Measurements from ENCODE around the gene PEX14.

Gene PEX14

GRCh38 chr1:10556430-10557005 lies 81.8 kb downstream of the PEX14 start:
- Histone ChIP-seq H3K9me3 (ENCODE audit: low read length) (no peaks in the 10 kb centered on the region), H3K4me1 (ENCODE audit: insufficient read depth, low read length) (peaks cover 21% of the 10 kb centered on the region), H3K4me3 (ENCODE audit: low read length) (no peak overlapping the region), H2AFZ (ENCODE audit: low read depth, low read length) (no peak overlapping the region), H3K27me3 (ENCODE audit: insufficient read depth, low read length) (no peaks in the 10 kb centered on the region), H3K36me3 (ENCODE audit: insufficient read depth, low read length) (no peaks in the 10 kb centered on the region)

- no peak overlapping the region for H3K4me3 ChIP-seq (ENCODE audit: low read length)
- H2AFZ ChIP-seq (ENCODE audit: low read depth, low read length): no peak overlapping the region
- H3K4me1 ChIP-seq (ENCODE audit: insufficient read depth, low read length): peaks cover 21% of the 10 kb centered on the region
- H3K27me3 ChIP-seq (ENCODE audit: insufficient read depth, low read length): no peaks in the 10 kb centered on the region
- no peaks in the 10 kb centered on the region for H3K9me3 ChIP-seq (ENCODE audit: low read length)
- no peaks in the 10 kb centered on the region for H3K36me3 ChIP-seq (ENCODE audit: insufficient read depth, low read length)
Measured at GRCh38 chr1:10557714-10558113, 83.0 kb downstream of the PEX14 start.

GRCh38 chr1:10559386-10559785 lies 84.6 kb downstream of the PEX14 start:
- Histone ChIP-seq H3K36me3 (ENCODE audit: insufficient read depth, low read length) (no peaks in the 10 kb centered on the region), H2AFZ (ENCODE audit: low read depth, low read length) (no peak overlapping the region), H3K4me3 (ENCODE audit: low read length) (no peak overlapping the region), H3K9me3 (ENCODE audit: low read length) (no peaks in the 10 kb centered on the region), H3K27me3 (ENCODE audit: insufficient read depth, low read length) (no peaks in the 10 kb centered on the region), H3K4me1 (ENCODE audit: insufficient read depth, low read length) (peaks cover 18% of the 10 kb centered on the region)

GRCh38 chr1:10561497-10561896 lies 86.7 kb downstream of the PEX14 start:
- no peak overlapping the region for H3K4me3 ChIP-seq (ENCODE audit: low read length)
- H3K9me3 ChIP-seq (ENCODE audit: low read length): no peaks in the 10 kb centered on the region
- H3K4me1 ChIP-seq (ENCODE audit: insufficient read depth, low read length): peaks cover 4% of the 10 kb centered on the region
- H3K27me3 ChIP-seq (ENCODE audit: insufficient read depth, low read length): no peaks in the 10 kb centered on the region
- H2AFZ ChIP-seq (ENCODE audit: low read depth, low read length): no peak overlapping the region
- no peaks in the 10 kb centered on the region for H3K36me3 ChIP-seq (ENCODE audit: insufficient read depth, low read length)

- Histone ChIP-seq H3K4me1 (ENCODE audit: insufficient read depth, low read length) (peaks cover 3% of the 10 kb centered on the region), H3K36me3 (ENCODE audit: insufficient read depth, low read length) (no peaks in the 10 kb centered on the region), H3K27me3 (ENCODE audit: insufficient read depth, low read length) (no peaks in the 10 kb centered on the region), H3K4me3 (ENCODE audit: low read length) (no peak overlapping the region), H2AFZ (ENCODE audit: low read depth, low read length) (no peak overlapping the region), H3K9me3 (ENCODE audit: low read length) (no peaks in the 10 kb centered on the region)
Measured at GRCh38 chr1:10561955-10562354, 87.2 kb downstream of the PEX14 start.

GRCh38 chr1:10564063-10564462 lies 89.3 kb downstream of the PEX14 start:
- no peak overlapping the region for H2AFZ ChIP-seq (ENCODE audit: low read depth, low read length)
- H3K27me3 ChIP-seq (ENCODE audit: insufficient read depth, low read length): no peaks in the 10 kb centered on the region
- no peak overlapping the region for H3K4me3 ChIP-seq (ENCODE audit: low read length)
- H3K4me1 ChIP-seq (ENCODE audit: insufficient read depth, low read length): peaks cover 3% of the 10 kb centered on the region
- H3K36me3 ChIP-seq (ENCODE audit: insufficient read depth, low read length): no peaks in the 10 kb centered on the region
- no peaks in the 10 kb centered on the region for H3K9me3 ChIP-seq (ENCODE audit: low read length)

GRCh38 chr1:10569531-10569930 lies 94.8 kb downstream of the PEX14 start:
- Histone ChIP-seq H3K27me3 (ENCODE audit: insufficient read depth, low read length) (no peaks in the 10 kb centered on the region), H3K9me3 (ENCODE audit: low read length) (peaks cover 3% of the 10 kb centered on the region), H2AFZ (ENCODE audit: low read depth, low read length) (no peak overlapping the region), H3K4me3 (ENCODE audit: low read length) (no peak overlapping the region), H3K36me3 (ENCODE audit: insufficient read depth, low read length) (no peaks in the 10 kb centered on the region), H3K4me1 (ENCODE audit: insufficient read depth, low read length) (no peaks in the 10 kb centered on the region)

- Histone ChIP-seq H3K9me3 (ENCODE audit: low read length) (peaks cover 4% of the 10 kb centered on the region), H3K36me3 (ENCODE audit: insufficient read depth, low read length) (peaks cover 6% of the 10 kb centered on the region)
Measured at GRCh38 chr1:10575616-10576015, 100.9 kb downstream of the PEX14 start.

GRCh38 chr1:10578070-10578469 lies 103.3 kb downstream of the PEX14 start:
- H3K27me3 ChIP-seq (ENCODE audit: insufficient read depth, low read length): no peaks in the 10 kb centered on the region
- H3K9me3 ChIP-seq (ENCODE audit: low read length): peaks cover 7% of the 10 kb centered on the region
- no peaks in the 10 kb centered on the region for H3K4me1 ChIP-seq (ENCODE audit: insufficient read depth, low read length)
- no peak overlapping the region for H3K4me3 ChIP-seq (ENCODE audit: low read length)
- H3K36me3 ChIP-seq (ENCODE audit: insufficient read depth, low read length): peaks cover 8% of the 10 kb centered on the region
- no peak overlapping the region for H2AFZ ChIP-seq (ENCODE audit: low read depth, low read length)

More at GRCh38 chr1:10575616-10576015, 100.9 kb downstream of the PEX14 start:
- Histone ChIP-seq H3K4me3 (ENCODE audit: low read length) (no peak overlapping the region), H3K27me3 (ENCODE audit: insufficient read depth, low read length) (no peaks in the 10 kb centered on the region), H2AFZ (ENCODE audit: low read depth, low read length) (no peak overlapping the region), H3K4me1 (ENCODE audit: insufficient read depth, low read length) (no peaks in the 10 kb centered on the region)

- Histone ChIP-seq H3K9me3 (ENCODE audit: low read length) (peaks cover 6% of the 10 kb centered on the region), H2AFZ (ENCODE audit: low read depth, low read length) (no peak overlapping the region), H3K4me1 (ENCODE audit: insufficient read depth, low read length) (no peaks in the 10 kb centered on the region), H3K27me3 (ENCODE audit: insufficient read depth, low read length) (no peaks in the 10 kb centered on the region), H3K4me3 (ENCODE audit: low read length) (no peak overlapping the region), H3K36me3 (ENCODE audit: insufficient read depth, low read length) (peaks cover 2% of the 10 kb centered on the region)
Measured at GRCh38 chr1:10583641-10584040, 108.9 kb downstream of the PEX14 start.

- peaks cover 2% of the 10 kb centered on the region for H3K36me3 ChIP-seq (ENCODE audit: insufficient read depth, low read length)
- no peaks in the 10 kb centered on the region for H3K4me1 ChIP-seq (ENCODE audit: insufficient read depth, low read length)
- H3K27me3 ChIP-seq (ENCODE audit: insufficient read depth, low read length): no peaks in the 10 kb centered on the region
- H3K4me3 ChIP-seq (ENCODE audit: low read length): no peak overlapping the region
- no peak overlapping the region for H2AFZ ChIP-seq (ENCODE audit: low read depth, low read length)
- H3K9me3 ChIP-seq (ENCODE audit: low read length): peaks cover 6% of the 10 kb centered on the region
Measured at GRCh38 chr1:10585242-10585641, 110.5 kb downstream of the PEX14 start.

- Histone ChIP-seq H2AFZ (ENCODE audit: low read depth, low read length) (no peak overlapping the region), H3K27me3 (ENCODE audit: insufficient read depth, low read length) (no peaks in the 10 kb centered on the region), H3K36me3 (ENCODE audit: insufficient read depth, low read length) (no peaks in the 10 kb centered on the region), H3K9me3 (ENCODE audit: low read length) (peaks cover 2% of the 10 kb centered on the region), H3K4me3 (ENCODE audit: low read length) (no peak overlapping the region), H3K4me1 (ENCODE audit: insufficient read depth, low read length) (no peaks in the 10 kb centered on the region)
Measured at GRCh38 chr1:10586125-10586524, 111.4 kb downstream of the PEX14 start.

- H3K27me3 ChIP-seq (ENCODE audit: insufficient read depth, low read length): no peaks in the 10 kb centered on the region
- H3K36me3 ChIP-seq (ENCODE audit: insufficient read depth, low read length): no peaks in the 10 kb centered on the region
- H2AFZ ChIP-seq (ENCODE audit: low read depth, low read length): no peak overlapping the region
- peaks cover 2% of the 10 kb centered on the region for H3K9me3 ChIP-seq (ENCODE audit: low read length)
- H3K4me1 ChIP-seq (ENCODE audit: insufficient read depth, low read length): peaks cover 8% of the 10 kb centered on the region
- no peak overlapping the region for H3K4me3 ChIP-seq (ENCODE audit: low read length)
Measured at GRCh38 chr1:10588640-10589039, 113.9 kb downstream of the PEX14 start.

- Histone ChIP-seq H3K36me3 (ENCODE audit: insufficient read depth, low read length) (no peaks in the 10 kb centered on the region), H3K4me3 (ENCODE audit: low read length) (no peak overlapping the region), H3K27me3 (ENCODE audit: insufficient read depth, low read length) (no peaks in the 10 kb centered on the region), H3K9me3 (ENCODE audit: low read length) (peaks cover 2% of the 10 kb centered on the region), H3K4me1 (ENCODE audit: insufficient read depth, low read length) (peaks cover 13% of the 10 kb centered on the region), H2AFZ (ENCODE audit: low read depth, low read length) (no peak overlapping the region)
Measured at GRCh38 chr1:10589074-10589473, 114.3 kb downstream of the PEX14 start.

Measured in neuron (in vitro differentiated cells).